BE2C (cell line): ENCODE measurements around the gene MRPL55.
"Not testable (repeated sequence)": the region's sequence is repeated elsewhere in the genome, so short reads cannot be mapped to it uniquely, and the experiment has no call there.

Experiments
- DNase-seq: peaks from one replicate; pipeline ENCODE4 v3.0.0-alpha.2; 2020
- H3K27me3 ChIP-seq: fragments of 250-450 bp; sonication (Bioruptor Pico); 2 replicates; pipeline ENCODE4 v1.5.1; 2020; ENCODE audit warnings: mild to moderate bottlenecking
- H3K36me3 ChIP-seq: fragments of 250-450 bp; sonication (Bioruptor Pico); 2 replicates; pipeline ENCODE4 v1.5.1; 2020; ENCODE audit warnings: mild to moderate bottlenecking
- H3K4me1 ChIP-seq: fragments of 250-450 bp; sonication (Bioruptor Pico); 2 replicates; pipeline ENCODE4 v1.5.1; 2020
- H3K4me3 ChIP-seq: 2 replicates; pipeline ENCODE4 v1.5.1; 2011; ENCODE audit warnings: low read depth, low read length
- H3K9me3 ChIP-seq: fragments of 250-450 bp; sonication (Bioruptor Pico); 2 replicates; pipeline ENCODE4 v1.5.1; 2020
- TF ChIP-seq, protein P1 (sequence below): IDR thresholded peaks from 2 replicates; pipeline ENCODE4 v1.5.1; 2012; ENCODE audit warnings: mild to moderate bottlenecking, low read depth, low read length

MRPL55 gene

DNA sequence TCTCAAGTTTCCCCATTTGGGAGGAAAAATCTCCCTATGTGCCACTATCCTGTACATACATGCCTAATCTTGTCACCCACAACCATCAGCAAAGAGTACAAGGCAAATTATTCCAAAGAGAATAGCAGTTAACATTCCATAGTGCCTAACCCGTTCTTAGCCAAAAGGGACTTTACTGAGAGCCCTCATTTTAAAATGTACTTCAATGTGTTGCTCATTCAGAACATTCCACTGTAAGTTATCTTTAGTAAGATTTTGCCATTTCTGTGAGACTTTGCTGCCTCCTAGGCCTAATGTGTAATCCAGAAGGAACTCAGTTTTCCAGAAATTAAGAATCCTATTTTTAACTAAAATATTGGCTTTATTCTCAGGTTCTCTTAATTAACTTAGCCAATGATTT, 11.3 kb upstream of the MRPL55 start:
- Histone ChIP-seq H3K9me3 (no peaks in the 10 kb centered on the region), H3K4me1 (no peaks in the 10 kb centered on the region), H3K27me3 (no peaks in the 10 kb centered on the region), H3K4me3 (no peak overlapping the region), H3K36me3 (no peaks in the 10 kb centered on the region)
- TF ChIP-seq, protein P1, sequence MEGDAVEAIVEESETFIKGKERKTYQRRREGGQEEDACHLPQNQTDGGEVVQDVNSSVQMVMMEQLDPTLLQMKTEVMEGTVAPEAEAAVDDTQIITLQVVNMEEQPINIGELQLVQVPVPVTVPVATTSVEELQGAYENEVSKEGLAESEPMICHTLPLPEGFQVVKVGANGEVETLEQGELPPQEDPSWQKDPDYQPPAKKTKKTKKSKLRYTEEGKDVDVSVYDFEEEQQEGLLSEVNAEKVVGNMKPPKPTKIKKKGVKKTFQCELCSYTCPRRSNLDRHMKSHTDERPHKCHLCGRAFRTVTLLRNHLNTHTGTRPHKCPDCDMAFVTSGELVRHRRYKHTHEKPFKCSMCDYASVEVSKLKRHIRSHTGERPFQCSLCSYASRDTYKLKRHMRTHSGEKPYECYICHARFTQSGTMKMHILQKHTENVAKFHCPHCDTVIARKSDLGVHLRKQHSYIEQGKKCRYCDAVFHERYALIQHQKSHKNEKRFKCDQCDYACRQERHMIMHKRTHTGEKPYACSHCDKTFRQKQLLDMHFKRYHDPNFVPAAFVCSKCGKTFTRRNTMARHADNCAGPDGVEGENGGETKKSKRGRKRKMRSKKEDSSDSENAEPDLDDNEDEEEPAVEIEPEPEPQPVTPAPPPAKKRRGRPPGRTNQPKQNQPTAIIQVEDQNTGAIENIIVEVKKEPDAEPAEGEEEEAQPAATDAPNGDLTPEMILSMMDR, result no peak
- no peak for DNase-seq

DNA sequence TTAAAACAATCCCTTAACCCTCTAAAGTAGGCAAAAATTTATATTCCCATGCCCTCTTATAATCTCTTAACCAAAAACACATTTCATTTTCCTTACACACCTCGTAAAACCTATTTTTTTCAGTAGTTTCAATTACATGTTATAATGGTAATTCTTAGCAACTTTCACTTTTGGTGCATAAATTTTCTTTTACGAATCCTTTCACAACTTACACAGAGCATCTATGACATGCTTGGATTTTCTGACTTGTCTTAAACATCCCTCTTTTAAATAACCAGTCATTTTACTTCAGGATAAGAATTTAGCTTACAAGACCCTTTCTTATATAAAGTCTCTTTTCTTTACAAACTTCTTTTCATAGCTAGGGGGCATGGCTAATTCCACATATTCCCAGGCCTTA, 8.9 kb upstream of the MRPL55 start:
- no peaks in the 10 kb centered on the region for H3K27me3 ChIP-seq
- no peak overlapping the region for H3K4me3 ChIP-seq
- H3K36me3 ChIP-seq, result no peaks in the 10 kb centered on the region
- TF ChIP-seq, protein P1, result no peak
- DNase-seq, result no peak
- no peaks in the 10 kb centered on the region for H3K9me3 ChIP-seq
- no peaks in the 10 kb centered on the region for H3K4me1 ChIP-seq

DNA sequence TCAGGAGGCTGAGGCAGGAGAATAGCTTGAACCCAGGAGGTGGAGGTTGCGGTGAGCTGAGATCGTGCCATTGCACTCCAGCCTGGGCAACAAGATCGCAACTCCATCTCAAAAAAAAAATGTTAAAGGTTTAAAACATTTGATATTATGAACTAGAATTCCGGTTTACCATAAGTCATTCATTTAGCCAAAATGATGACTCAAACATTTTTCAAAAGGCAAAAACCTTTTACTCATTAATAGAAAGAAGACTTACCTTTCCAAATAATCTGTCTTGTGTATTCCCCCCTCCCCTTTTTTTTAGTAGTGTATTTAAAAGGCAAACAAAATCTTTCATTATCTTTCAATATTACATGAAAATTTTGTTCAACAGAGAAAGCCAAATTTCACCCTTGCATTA, 8.2 kb upstream of the MRPL55 start:
- Histone ChIP-seq H3K4me1 (no peaks in the 10 kb centered on the region), H3K27me3 (no peaks in the 10 kb centered on the region), H3K9me3 (no peaks in the 10 kb centered on the region), H3K4me3 (no peak overlapping the region), H3K36me3 (no peaks in the 10 kb centered on the region)
- no peak for DNase-seq
- TF ChIP-seq, protein P1, result no peak

DNA sequence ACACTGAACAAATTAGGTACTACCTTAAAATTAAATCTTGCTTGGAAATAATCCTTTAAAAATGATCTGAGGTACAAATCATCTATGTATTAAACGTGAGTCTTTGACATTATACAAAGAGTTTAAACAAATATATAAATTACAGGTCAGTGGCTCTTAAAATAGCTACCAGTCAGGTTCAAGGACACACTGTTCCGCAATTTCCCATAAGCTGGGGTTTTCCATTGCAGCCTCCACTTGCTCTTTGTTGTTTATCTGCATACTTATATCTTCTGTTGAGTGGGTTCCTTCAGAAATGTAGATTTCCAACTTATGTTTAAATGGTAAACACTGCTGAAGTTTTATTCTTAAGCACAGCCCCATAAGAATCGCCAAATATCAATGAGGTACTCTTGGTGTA, 5.7 kb upstream of the MRPL55 start:
- Histone ChIP-seq H3K27me3 (no peaks in the 10 kb centered on the region), H3K36me3 (no peaks in the 10 kb centered on the region), H3K9me3 (no peaks in the 10 kb centered on the region), H3K4me1 (no peaks in the 10 kb centered on the region), H3K4me3 (no peak overlapping the region)
- TF ChIP-seq, protein P1, result no peak
- DNase-seq, result no peak

DNA sequence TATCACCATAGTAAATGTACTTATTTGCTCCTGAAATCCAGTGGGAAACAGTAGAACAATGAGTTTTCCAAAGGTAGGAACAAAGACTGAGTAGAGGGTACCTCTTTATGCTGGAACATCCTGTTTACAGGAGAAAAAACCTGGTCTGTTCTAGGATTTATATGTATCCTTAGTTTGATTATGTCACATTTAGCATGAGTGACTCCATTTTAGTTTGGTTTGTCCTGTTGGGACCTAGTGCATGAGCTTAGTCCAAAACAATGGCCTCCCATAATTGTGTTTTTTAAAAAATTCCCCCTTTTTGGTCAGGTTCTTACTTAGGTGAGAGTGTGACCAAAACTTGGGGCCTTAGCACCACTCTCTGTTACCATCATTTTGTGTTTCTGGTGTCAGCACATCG, 3.5 kb upstream of the MRPL55 start:
- H3K36me3 ChIP-seq, result peaks cover 5% of the 10 kb centered on the region; the same call in 1 of the 2 replicates
- no peaks in the 10 kb centered on the region for H3K4me1 ChIP-seq
- TF ChIP-seq, protein P1, result no peak
- no peaks in the 10 kb centered on the region for H3K9me3 ChIP-seq
- H3K27me3 ChIP-seq, result no peaks in the 10 kb centered on the region
- no peak overlapping the region for H3K4me3 ChIP-seq
- no peak for DNase-seq

DNA sequence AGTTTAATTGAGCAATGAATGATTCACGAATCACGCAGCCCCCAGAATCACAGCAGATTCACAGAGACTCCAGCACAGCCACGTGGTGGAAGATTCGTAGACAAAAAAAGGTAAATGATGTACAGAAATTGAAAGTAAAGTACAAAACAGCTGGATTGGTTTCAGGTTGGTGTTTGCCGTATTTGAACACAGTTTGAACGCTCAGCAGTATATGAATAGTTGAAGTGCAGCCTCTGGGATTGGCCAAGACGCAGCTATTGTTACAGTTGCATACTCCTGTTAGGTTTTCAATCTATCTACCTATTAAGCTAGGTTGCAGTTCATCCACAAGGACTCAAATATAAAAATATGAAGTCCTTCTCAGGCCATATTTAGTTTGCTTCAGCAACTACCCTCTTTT, 3.1 kb upstream of the MRPL55 start:
- DNase-seq, result no peak
- H3K4me1 ChIP-seq, result no peaks in the 10 kb centered on the region
- H3K36me3 ChIP-seq, result peaks cover 8% of the 10 kb centered on the region; the same call in 1 of the 2 replicates
- TF ChIP-seq, protein P1, result no peak
- no peaks in the 10 kb centered on the region for H3K27me3 ChIP-seq
- H3K9me3 ChIP-seq, result no peaks in the 10 kb centered on the region
- H3K4me3 ChIP-seq, result no peak overlapping the region

DNA sequence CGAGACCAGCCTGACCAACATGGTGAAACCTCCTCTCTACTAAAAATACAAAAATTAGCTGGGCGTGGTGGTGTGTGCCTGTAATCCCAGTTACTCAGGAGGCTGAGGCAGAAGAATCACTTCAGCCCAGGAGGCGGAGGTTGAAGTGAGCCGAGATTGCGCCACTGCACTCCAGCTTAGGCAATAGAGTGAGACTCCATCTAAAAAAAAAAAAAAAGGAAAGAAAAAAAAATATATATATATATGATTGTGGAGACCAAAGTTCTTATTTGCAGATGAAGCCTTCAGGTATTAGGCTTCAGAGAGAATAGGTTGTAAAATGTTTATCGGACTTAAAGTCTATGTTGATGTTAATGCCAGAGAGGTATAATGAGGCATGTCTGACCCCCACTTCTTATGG, 2.2 kb upstream of the MRPL55 start:
- DNase-seq, H3K9me3 ChIP-seq, H3K4me1 ChIP-seq, H3K27me3 ChIP-seq, H3K4me3 ChIP-seq: not testable (repeated sequence)
- H3K36me3 ChIP-seq, result peaks cover 12% of the 10 kb centered on the region
